GM12801 (cell line): Measurements from ENCODE around the gene PORCN.

Experiments used
- TF ChIP-seq, protein P1 (sequence below): IDR thresholded peaks from one replicate; pipeline ENCODE4 v1.5.1; 2011; ENCODE audit warnings: control low read depth; ENCODE audit not compliant: insufficient read length; ENCODE audit errors: extremely low read depth

Gene PORCN

DNA sequence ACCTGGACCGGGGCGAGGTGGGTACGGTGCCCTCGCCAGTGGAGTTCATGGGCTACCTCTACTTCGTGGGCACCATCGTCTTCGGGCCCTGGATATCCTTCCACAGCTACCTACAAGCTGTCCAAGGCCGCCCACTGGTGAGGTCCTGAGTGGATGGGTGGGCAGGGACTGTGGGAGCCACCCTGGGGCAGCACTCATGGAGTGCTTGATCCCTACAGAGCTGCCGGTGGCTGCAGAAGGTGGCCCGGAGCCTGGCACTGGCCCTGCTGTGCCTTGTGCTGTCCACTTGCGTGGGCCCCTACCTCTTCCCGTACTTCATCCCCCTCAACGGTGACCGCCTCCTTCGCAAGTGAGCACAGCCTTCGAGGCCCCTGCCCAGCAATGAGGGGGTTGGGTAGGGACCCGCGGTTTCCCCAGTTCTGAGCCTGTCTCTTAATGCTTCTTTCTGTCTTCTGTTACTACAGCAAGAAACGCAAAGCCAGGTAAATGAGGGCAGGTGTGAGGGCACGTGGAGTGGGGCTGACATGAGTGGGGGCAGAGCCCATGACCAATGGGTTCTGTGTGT, 3.7 kb downstream of the PORCN start:
- TF ChIP-seq, protein P1, sequence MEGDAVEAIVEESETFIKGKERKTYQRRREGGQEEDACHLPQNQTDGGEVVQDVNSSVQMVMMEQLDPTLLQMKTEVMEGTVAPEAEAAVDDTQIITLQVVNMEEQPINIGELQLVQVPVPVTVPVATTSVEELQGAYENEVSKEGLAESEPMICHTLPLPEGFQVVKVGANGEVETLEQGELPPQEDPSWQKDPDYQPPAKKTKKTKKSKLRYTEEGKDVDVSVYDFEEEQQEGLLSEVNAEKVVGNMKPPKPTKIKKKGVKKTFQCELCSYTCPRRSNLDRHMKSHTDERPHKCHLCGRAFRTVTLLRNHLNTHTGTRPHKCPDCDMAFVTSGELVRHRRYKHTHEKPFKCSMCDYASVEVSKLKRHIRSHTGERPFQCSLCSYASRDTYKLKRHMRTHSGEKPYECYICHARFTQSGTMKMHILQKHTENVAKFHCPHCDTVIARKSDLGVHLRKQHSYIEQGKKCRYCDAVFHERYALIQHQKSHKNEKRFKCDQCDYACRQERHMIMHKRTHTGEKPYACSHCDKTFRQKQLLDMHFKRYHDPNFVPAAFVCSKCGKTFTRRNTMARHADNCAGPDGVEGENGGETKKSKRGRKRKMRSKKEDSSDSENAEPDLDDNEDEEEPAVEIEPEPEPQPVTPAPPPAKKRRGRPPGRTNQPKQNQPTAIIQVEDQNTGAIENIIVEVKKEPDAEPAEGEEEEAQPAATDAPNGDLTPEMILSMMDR, result no peak

DNA sequence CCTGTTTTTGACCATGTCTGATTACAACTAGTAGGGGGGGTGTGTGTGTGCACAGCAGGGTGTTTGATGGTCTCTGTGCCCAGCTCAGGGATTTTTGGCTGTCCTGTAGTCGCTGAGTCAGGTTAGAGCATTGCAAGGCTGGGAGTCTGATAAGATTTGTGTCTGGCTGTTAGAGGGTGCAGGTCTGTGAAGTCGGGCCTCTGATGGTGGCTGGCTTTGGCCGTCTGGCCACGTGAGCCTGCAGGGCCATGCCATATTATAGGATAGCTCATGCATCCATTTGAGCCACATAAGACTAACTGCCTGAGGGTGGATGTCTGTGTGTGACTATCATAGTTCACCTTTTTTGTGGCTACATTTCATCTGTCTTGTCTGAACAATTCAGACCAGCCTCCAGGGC, 4.9 kb downstream of the PORCN start:
- TF ChIP-seq, protein P1, result no peak

DNA sequence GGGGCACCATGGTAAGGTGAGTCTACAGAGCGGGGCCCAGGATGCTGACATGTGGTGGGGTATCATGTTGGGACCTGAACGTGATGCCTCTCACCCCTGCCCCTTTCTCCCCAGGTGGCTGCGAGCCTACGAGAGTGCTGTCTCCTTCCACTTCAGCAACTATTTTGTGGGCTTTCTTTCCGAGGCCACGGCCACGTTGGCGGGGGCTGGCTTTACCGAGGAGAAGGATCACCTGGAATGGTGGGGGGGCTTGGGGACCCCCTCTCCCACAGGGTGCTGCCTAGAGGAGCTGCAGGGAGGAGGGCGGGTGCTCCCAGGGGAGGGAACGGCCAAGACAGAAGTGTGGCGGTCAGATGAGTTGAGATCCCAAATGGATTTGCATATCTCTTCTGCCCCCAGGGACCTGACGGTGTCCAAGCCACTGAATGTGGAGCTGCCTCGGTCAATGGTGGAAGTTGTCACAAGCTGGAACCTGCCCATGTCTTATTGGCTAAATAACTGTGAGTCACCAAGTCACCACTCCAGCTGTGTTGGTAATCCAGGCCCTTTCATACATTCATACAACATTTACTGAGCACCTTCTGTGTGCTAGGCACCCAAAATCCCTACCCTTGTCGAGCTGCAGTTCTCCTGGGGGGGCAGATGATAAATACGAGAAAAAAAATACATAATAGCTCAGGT, 5.5 kb downstream of the PORCN start:
- TF ChIP-seq, protein P1, result no peak

DNA sequence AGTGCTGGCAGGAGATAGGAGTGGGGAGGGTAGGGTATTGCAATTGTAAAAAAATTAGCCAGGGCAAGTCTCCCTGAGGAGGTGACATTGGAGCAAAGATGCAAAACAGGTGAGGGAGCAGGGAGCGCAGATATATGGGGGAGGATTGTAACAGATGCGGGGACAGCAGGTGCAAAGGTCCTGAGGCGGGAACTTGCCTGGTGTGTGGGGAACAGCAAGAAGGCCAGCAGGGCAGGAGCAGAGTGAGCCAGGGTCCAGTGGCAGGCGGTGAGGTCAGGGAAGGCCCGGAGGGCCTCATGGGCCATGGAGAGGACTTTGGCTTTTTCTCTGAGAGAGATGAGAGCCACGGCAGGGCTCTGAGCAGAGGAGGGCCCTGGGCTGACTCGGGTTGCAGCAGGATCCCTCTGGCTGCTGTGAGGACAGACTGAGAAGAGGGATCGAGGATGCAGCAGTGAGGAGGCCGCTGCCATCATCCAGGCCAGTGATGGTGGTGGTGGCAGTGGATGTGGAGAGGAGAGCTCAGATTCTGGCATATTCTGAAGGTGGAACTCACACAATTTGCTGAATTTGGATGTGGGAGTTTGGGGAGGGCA, 6.2 kb downstream of the PORCN start:
- TF ChIP-seq, protein P1, result no peak

DNA sequence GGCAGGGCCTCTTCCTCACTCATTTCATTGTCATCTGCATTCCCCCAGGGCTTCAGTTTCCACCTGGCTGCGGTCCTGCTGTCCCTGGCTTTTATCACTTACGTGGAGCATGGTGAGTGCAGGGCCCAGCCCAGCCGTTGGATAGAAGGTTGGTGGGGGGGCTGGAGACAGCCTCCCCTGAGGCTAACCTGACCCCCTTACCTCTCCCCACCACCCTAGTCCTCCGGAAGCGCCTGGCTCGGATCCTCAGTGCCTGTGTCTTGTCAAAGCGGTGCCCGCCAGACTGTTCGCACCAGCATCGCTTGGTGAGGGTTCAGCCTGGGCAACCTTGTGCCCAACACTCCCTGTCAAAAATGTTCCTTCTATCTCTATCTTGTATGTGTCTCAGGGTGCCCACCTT, 7.0 kb downstream of the PORCN start:
- TF ChIP-seq, protein P1, result no peak

DNA sequence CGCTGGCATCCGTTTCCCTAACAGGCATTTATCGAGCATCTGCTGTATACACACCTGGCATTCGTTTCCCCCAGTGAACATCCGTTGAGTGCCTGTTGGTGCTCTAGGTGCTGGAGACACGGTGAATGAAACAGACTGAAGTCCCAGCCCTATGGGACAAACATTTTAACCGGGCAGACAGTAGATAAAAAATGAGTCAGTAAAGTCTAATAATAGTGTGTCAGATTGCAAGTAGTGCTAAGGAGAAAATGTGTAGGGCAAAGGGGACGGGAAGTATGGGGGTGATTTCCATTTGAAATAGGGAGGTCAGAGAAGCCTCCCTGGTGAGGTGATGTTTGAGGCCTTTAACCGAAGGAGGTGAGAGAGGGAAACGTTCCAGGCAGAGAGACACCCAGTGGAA, 7.5 kb downstream of the PORCN start:
- TF ChIP-seq, protein P1, result no peak

DNA sequence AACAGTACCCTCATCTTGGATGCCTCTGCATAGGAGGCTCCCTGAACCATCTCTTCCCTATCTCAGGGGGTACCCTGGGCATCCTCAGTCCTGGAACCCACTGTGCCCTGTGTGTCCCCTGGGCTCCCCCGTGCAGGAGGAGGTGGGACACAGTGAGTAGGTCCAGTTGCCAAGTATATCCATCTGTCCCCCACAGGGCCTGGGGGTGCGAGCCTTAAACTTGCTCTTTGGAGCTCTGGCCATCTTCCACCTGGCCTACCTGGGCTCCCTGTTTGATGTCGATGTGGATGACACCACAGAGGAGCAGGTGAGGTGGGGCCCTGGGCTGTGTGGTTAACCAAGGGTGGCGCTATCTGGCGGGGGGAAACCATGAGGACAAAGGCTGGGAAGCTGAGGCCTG, 8.2 kb downstream of the PORCN start:
- TF ChIP-seq, protein P1, result no peak
